SK-N-SH treated with all-trans-retinoic acid at 6 μM for 48 hours (cell line): ENCODE results near the gene SLC13A2.

Experiments
- ARNTL ChIP-seq: fragments of 450-650 bp; formaldehyde crosslinking; IDR thresholded peaks from 2 replicates; pipeline ENCODE4 v1.5.0; 2020; ENCODE audit warnings: low read depth, mild to moderate bottlenecking, moderate library complexity, borderline replicate concordance
- CREB5 ChIP-seq: fragments of 250-450 bp; sonication (Bioruptor Pico); IDR thresholded peaks from 2 replicates; pipeline ENCODE4 v1.5.1; 2020; ENCODE audit warnings: low read depth, mild to moderate bottlenecking, moderate library complexity
- CSDC2 ChIP-seq: fragments of 250-450 bp; sonication (Bioruptor Pico); IDR thresholded peaks from 2 replicates; pipeline ENCODE4 v1.5.0; 2020; ENCODE audit warnings: mild to moderate bottlenecking, moderate library complexity
- ESRRG ChIP-seq: fragments of 250-450 bp; sonication (Bioruptor Pico); IDR thresholded peaks from 2 replicates; pipeline ENCODE4 v1.6.1; 2021; ENCODE audit warnings: mild to moderate bottlenecking
- ISL1 ChIP-seq: fragments of 250-450 bp; sonication (Bioruptor Pico); IDR thresholded peaks from 2 replicates; pipeline ENCODE4 v2.1.2; 2022; ENCODE audit warnings: mild to moderate bottlenecking, moderate library complexity
- OSR1 ChIP-seq: fragments of 250-450 bp; sonication (Bioruptor Pico); IDR thresholded peaks from 2 replicates; pipeline ENCODE4 v1.8.0; 2022; ENCODE audit warnings: moderate library complexity, mild to moderate bottlenecking, inconsistent platforms
- RARB ChIP-seq: fragments of 250-450 bp; sonication (Bioruptor Pico); IDR thresholded peaks from 2 replicates; pipeline ENCODE4 v1.8.0; 2021; ENCODE audit warnings: mild to moderate bottlenecking, moderate library complexity
- TCF4 ChIP-seq: fragments of 250-450 bp; sonication (Bioruptor Pico); IDR thresholded peaks from 2 replicates; pipeline ENCODE4 v1.8.0; 2021; ENCODE audit warnings: mild to moderate bottlenecking, moderate library complexity, borderline replicate concordance
- TOX ChIP-seq: fragments of 250-450 bp; sonication (Bioruptor Pico); IDR thresholded peaks from 2 replicates; pipeline ENCODE4 v1.8.0; 2021; ENCODE audit warnings: mild to moderate bottlenecking, moderate library complexity, borderline replicate concordance
- ZFP3 ChIP-seq: fragments of 250-450 bp; sonication (Bioruptor Pico); IDR thresholded peaks from 2 replicates; pipeline ENCODE4 v1.5.0; 2020; ENCODE audit warnings: mild to moderate bottlenecking, moderate library complexity
- ZFP30 ChIP-seq: fragments of 450-650 bp; formaldehyde crosslinking; IDR thresholded peaks from 2 replicates; pipeline ENCODE4 v1.5.0; 2022; ENCODE audit warnings: mild to moderate bottlenecking, moderate library complexity
- ZNF8 ChIP-seq: fragments of 450-650 bp; formaldehyde crosslinking; IDR thresholded peaks from 2 replicates; pipeline ENCODE4 v1.5.0; 2020; ENCODE audit warnings: mild to moderate bottlenecking, moderate library complexity

DNA sequence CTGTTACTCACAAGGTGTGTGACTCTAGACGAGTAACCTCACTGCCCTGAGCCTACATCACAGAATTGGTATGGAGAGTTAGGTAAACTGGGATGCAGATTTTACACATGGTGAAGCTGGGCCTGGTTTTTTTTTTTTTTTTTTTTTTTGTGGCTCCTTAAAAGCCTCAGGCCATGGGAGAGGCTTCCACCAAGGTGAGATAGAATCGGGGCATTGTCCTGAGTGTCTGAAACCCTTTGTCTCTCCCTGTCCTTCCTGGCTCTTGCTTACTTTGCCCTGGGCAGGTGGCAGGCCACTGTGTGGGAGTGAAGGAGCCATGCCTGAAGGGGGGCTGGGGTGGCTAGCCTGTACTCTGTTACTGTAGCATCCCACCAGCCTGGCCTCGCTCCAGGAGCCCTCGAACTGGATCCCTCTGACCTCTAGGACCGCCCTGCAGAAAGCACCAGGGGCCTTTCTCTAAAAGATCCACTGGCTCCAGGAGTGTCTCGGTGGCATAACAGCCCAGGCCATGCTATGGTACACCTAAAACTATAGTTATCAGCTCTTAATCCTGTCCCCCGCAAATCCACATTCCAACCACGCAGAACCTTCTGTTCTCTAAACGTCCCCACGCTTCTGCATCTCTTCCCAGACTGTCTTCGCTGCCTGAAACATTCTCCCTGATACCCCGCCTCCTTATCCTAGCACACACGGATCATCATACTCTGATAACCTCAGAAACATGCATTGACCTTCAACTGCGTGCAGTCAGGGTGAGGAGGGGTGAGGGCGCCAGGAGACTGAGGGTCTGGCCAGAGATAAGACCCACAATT lies 1.7 kb upstream of the SLC13A2 start:
- TF ChIP-seq ISL1 (CRISPR knock-in tag) = no peak
- TF ChIP-seq TCF4 (CRISPR knock-in tag) = no peak
- no peak for TF ChIP-seq CSDC2 (CRISPR knock-in tag)
- TF ChIP-seq ZFP3 (CRISPR knock-in tag) = no peak
- no peak for TF ChIP-seq TOX
- TF ChIP-seq OSR1 (CRISPR knock-in tag) = no peak
- no peak for TF ChIP-seq CREB5 (CRISPR knock-in tag)
- no peak for TF ChIP-seq ARNTL (CRISPR knock-in tag)
- no peak for TF ChIP-seq ZFP30 (CRISPR knock-in tag)
- no peak for TF ChIP-seq RARB (CRISPR knock-in tag)
- TF ChIP-seq ZNF8 (CRISPR knock-in tag) = no peak
- TF ChIP-seq ESRRG (CRISPR knock-in tag) = no peak
